Body of pancreas (tissue), 4 donors: Measurements from ENCODE around the gene ADPRHL1.

Experiments
- CTCF ChIP-seq, 7 experiments: fragments of 450-650 bp in 4 of 7; fragments of 200-600 bp in 3 of 7; sonication (generic) in 3 of 7; IDR thresholded peaks; one replicate each; pipeline ENCODE4 v1.5.1; 2016 to 2019; ENCODE audit warnings: antibody characterized with exemption in 7 of 7
- POLR2A ChIP-seq, 3 donors: fragments of 450-650 bp; IDR thresholded peaks; one replicate each; pipeline ENCODE4 v1.6.1; 2016; ENCODE audit warnings: antibody characterized with exemption in 3 of 3, mild to moderate bottlenecking in 2 of 3

GRCh38 chr13:113449693-113450347, 3.5 kb downstream of the ADPRHL1 start:
- TF ChIP-seq CTCF (IDR thresholded peaks at IDR 0.05): no peak
- no peak for TF ChIP-seq POLR2A (IDR thresholded peaks at IDR 0.05)
